Stimulated activated naive B cell treated with anti-CD40 and anti-IgM and Interleukin-4, amounts not matched to agents 10 μg/mL and 1 μg/mL and 100 μg/mL, for 72 hours (primary cell): Measurements from ENCODE around the gene KANSL1.
"Not testable (repeated sequence)": the region's sequence is repeated elsewhere in the genome, so short reads cannot be mapped to it uniquely, and the experiment has no call there.

Experiments used
- ATAC-seq, 2 donors: fragments of 150-1000 bp; cut with Tn5 transposase; replicated peaks; 2 replicates each; pipeline ENCODE4 v1.10.0; 2021; ENCODE audit warnings: moderate library complexity in 1 of 2
- DNase-seq: peaks from one replicate; pipeline ENCODE4 v3.0.0; 2021
- H3K27ac Mint-ChIP-seq: one replicate; pipeline ENCODE4 v1.8.0; 2022; ENCODE audit warnings: mild to moderate bottlenecking, mixed read lengths
- H3K27me3 Mint-ChIP-seq, 2 donors: one replicate each; pipeline ENCODE4 v1.8.0; 2022; ENCODE audit warnings: mixed read lengths in 2 of 2
- H3K36me3 Mint-ChIP-seq, 2 donors: one replicate each; pipeline ENCODE4 v1.8.0; 2022; ENCODE audit warnings: mixed read lengths in 2 of 2, mild to moderate bottlenecking in 1 of 2
- H3K4me1 Mint-ChIP-seq, 2 donors: one replicate each; pipeline ENCODE4 v1.8.0; 2022; ENCODE audit warnings: mixed read lengths in 2 of 2, mild to moderate bottlenecking in 1 of 2
- H3K4me3 Mint-ChIP-seq, 2 donors: one replicate each; pipeline ENCODE4 v1.8.0; 2022; ENCODE audit warnings: mild to moderate bottlenecking in 2 of 2, mixed read lengths in 2 of 2, moderate library complexity in 1 of 2
- H3K9me3 Mint-ChIP-seq, 2 donors: one replicate each; pipeline ENCODE4 v1.8.0; 2022; ENCODE audit warnings: mixed read lengths in 2 of 2, mild to moderate bottlenecking in 1 of 2

Gene KANSL1

GRCh38 chr17:46195939-46196716 lies 2.9 kb upstream of the KANSL1 start:
- H3K4me3 Mint-ChIP-seq = no peak overlapping the region
- H3K27ac Mint-ChIP-seq = no peak overlapping the region
- no peak for ATAC-seq
- DNase-seq = no peak
- H3K9me3 Mint-ChIP-seq = no peaks in the 10 kb centered on the region
- peaks cover 8 to 19% of the 10 kb centered on the region in 2 donors for H3K36me3 Mint-ChIP-seq
- H3K4me1 Mint-ChIP-seq = peaks cover 13 to 31% of the 10 kb centered on the region in 2 donors
- no peaks in the 10 kb centered on the region for H3K27me3 Mint-ChIP-seq

- H3K9me3 Mint-ChIP-seq = no peaks in the 10 kb centered on the region
- H3K27me3 Mint-ChIP-seq = no peaks in the 10 kb centered on the region
- peaks cover 16 to 36% of the 10 kb centered on the region in 2 donors for H3K4me1 Mint-ChIP-seq
- H3K27ac Mint-ChIP-seq = peak overlapping the region; percentile 67
- H3K36me3 Mint-ChIP-seq = peaks cover 8 to 22% of the 10 kb centered on the region in 2 donors
- DNase-seq (no peak), ATAC-seq (no peak)
- peak overlapping the region in 1 of 2 donors; percentile 13 for H3K4me3 Mint-ChIP-seq
These were observed 2.1 kb upstream of the KANSL1 start for GRCh38 chr17:46195217-46195855.

DNA sequence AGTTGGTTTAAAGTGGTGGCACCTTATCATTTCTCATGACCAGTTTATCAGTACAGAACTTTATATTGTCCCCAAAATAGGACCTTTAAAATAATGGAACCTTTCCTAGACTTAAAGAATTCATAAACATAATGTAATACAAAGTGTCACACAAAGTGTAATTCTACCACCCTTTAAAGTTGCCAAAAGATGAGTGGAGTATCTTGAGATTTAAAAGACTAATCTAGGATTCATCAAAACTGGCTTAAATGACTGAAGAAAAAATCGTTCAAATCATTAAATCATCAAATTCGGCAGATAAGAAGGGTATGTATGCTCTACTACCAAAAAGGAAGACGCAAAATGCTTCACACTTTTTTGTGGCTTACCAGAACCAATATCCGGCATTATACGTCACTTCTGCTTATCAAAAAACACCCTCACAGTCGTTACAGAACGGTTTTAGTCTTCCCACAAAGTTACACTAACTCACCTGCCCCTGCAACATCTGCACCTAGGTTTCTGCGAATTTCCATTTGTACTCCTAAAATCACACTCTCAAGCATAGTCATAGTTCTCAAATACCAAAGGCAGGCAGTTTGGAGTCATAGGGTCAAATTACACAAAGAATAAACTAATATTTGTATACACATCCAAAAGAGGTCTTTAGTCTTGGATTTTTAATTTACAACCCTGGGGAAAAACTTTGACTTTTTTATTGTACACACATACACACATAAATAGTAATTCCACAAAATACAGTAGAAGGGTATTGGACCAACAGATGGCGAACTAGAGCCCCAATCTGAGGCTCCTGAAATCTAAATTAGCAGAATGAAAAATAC lies 1.4 kb upstream of the KANSL1 start:
- H3K4me1 Mint-ChIP-seq = peaks cover 22 to 43% of the 10 kb centered on the region in 2 donors
- ATAC-seq (peak; percentile 19 to 28), DNase-seq (peak; percentile 31)
- H3K9me3 Mint-ChIP-seq = no peaks in the 10 kb centered on the region
- H3K36me3 Mint-ChIP-seq = peaks cover 9 to 29% of the 10 kb centered on the region in 2 donors
- no peaks in the 10 kb centered on the region for H3K27me3 Mint-ChIP-seq
- H3K27ac Mint-ChIP-seq = peak overlapping the region; percentile 96
- peak overlapping the region; percentile 89 for H3K4me3 Mint-ChIP-seq

GRCh38 chr17:46193626-46194392 lies 580 bp upstream of the KANSL1 start:
- no peaks in the 10 kb centered on the region for H3K27me3 Mint-ChIP-seq
- no peaks in the 10 kb centered on the region for H3K9me3 Mint-ChIP-seq
- H3K4me1 Mint-ChIP-seq = peaks cover 26 to 44% of the 10 kb centered on the region in 2 donors
- H3K4me3 Mint-ChIP-seq = peak overlapping the region; percentile 89
- H3K36me3 Mint-ChIP-seq = peaks cover 9 to 29% of the 10 kb centered on the region in 2 donors
- peak; percentile 96 for DNase-seq
- ATAC-seq = peak; percentile 89 to 90
- peak overlapping the region; percentile 96 for H3K27ac Mint-ChIP-seq

GRCh38 chr17:46192439-46193150 lies 634 bp downstream of the KANSL1 start:
- Mint-ChIP-seq H3K4me3 (peak overlapping the region; percentile 96), H3K36me3 (peaks cover 9 to 33% of the 10 kb centered on the region in 2 donors)

DNA sequence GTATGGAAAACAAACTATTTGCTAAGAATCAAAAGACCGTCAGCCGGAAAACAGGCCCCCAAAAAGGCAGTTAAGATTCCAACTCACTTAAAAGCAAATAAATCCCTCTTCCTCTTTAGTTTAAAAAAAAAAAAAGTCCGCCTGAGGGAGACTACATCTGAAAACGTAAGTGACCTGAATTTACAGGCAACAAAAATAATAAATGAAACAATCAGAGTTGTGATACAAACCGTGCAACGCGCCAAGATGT lies 1.1 kb downstream of the KANSL1 start:
- H3K27me3 Mint-ChIP-seq = no peaks in the 10 kb centered on the region
- ATAC-seq (no peak), DNase-seq (no peak)
- H3K27ac Mint-ChIP-seq = peak overlapping the region; percentile 98
- peaks cover 7 to 31% of the 10 kb centered on the region in 2 donors for H3K36me3 Mint-ChIP-seq
- no peaks in the 10 kb centered on the region for H3K9me3 Mint-ChIP-seq
- peaks cover 29 to 52% of the 10 kb centered on the region in 2 donors for H3K4me1 Mint-ChIP-seq
- peak overlapping the region; percentile 96 for H3K4me3 Mint-ChIP-seq

More at GRCh38 chr17:46192439-46193150, 634 bp downstream of the KANSL1 start:
- ATAC-seq (peak; percentile 27 to 36), DNase-seq (peak; percentile 62)
- Mint-ChIP-seq H3K27ac (peak overlapping the region; percentile 98), H3K4me1 (peaks cover 29 to 54% of the 10 kb centered on the region in 2 donors), H3K9me3 (no peaks in the 10 kb centered on the region), H3K27me3 (no peaks in the 10 kb centered on the region)

GRCh38 chr17:46191322-46192188 lies 1.7 kb downstream of the KANSL1 start:
- Mint-ChIP-seq H3K36me3 (peaks cover 6 to 29% of the 10 kb centered on the region in 2 donors), H3K4me1 (peaks cover 28 to 54% of the 10 kb centered on the region in 2 donors), H3K27ac (peak overlapping the region; percentile 98), H3K4me3 (peak overlapping the region; percentile 96), H3K9me3 (no peaks in the 10 kb centered on the region), H3K27me3 (no peaks in the 10 kb centered on the region)
- DNase-seq = no peak
- no peak for ATAC-seq

DNA sequence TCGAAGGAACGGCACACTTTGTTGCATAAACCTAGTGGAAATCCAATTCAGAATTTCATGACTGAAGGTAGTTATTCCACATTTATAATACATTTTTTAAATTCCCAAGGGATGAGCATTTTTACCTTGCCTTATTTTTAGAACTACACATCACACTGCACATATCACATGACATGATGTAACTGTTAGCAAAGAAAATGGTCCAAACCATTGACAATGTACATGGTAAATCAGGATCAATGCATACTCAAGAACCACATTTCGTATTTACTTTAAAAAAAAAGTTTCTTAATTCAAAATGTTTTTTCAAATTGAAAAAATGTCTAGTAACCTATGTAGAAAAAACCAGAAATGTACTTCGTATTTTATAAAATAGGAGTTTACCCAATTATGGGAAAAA lies 2.5 kb downstream of the KANSL1 start:
- Mint-ChIP-seq H3K36me3 (peaks cover 6 to 29% of the 10 kb centered on the region in 2 donors), H3K4me1 (peaks cover 30 to 55% of the 10 kb centered on the region in 2 donors), H3K9me3 (no peaks in the 10 kb centered on the region), H3K27me3 (no peaks in the 10 kb centered on the region), H3K27ac (no peak overlapping the region), H3K4me3 (peak overlapping the region; percentile 68 to 76)
- DNase-seq (no peak), ATAC-seq (no peak)

DNA sequence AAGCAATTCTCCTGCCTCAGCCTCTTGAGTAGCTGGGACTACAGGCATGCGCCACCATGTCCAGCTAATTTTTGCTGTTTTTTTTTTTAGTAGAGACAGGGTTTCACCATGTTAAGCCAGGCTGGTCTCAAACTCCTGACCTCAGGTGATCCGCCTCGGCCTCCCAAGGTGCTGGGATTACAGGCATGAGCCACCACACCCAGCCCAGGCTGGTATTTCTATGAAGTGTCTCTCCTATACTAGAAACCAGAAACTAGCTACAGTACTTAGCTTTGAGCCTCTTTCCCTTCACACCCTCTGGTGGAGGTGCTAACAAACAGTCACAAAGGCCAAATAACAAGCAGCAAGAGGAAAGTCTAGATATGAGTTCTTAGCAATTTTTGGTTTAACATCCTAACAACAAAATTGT lies 6.4 kb downstream of the KANSL1 start:
- not testable (repeated sequence) for DNase-seq, H3K27me3 Mint-ChIP-seq, H3K4me3 Mint-ChIP-seq, H3K27ac Mint-ChIP-seq, H3K9me3 Mint-ChIP-seq
- H3K4me1 Mint-ChIP-seq = peaks cover 49 to 78% of the 10 kb centered on the region in 2 donors
- peak; percentile 56 to 60 for ATAC-seq
- peaks cover 7 to 30% of the 10 kb centered on the region in 2 donors for H3K36me3 Mint-ChIP-seq

DNA sequence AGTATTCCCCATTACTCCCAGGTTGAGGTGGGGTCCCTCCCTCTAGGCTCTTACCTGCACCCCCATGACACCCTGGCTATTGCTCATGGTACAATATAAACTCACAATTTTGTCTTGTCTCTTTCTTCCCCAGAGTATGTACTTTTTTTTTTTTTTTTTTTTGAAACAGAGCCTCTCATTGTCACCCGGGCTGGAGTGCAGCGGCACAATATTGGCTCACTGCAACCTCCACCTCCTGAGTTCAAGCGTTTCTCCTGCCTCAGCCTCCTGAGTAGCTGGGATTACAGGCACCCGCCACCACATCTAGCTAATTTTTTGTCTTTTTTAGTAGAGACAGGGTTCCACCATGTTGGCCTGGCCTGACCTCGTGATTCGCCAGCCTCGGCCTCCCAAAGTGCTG lies 8.5 kb downstream of the KANSL1 start:
- no peak for ATAC-seq
- Mint-ChIP-seq H3K4me1 (peaks cover 49 to 81% of the 10 kb centered on the region in 2 donors), H3K27ac (peak overlapping the region; percentile 2), H3K36me3 (peaks cover 2 to 19% of the 10 kb centered on the region in 2 donors), H3K9me3 (no peaks in the 10 kb centered on the region), H3K4me3 (no peak overlapping the region), H3K27me3 (no peaks in the 10 kb centered on the region)
- DNase-seq = no peak

- ATAC-seq, H3K9me3 Mint-ChIP-seq, H3K4me3 Mint-ChIP-seq, H3K27me3 Mint-ChIP-seq, DNase-seq, H3K27ac Mint-ChIP-seq: not testable (repeated sequence)
- H3K4me1 Mint-ChIP-seq = peaks cover 58 to 89% of the 10 kb centered on the region in 2 donors
- H3K36me3 Mint-ChIP-seq = peaks cover 2 to 24% of the 10 kb centered on the region in 2 donors
These were observed 9.8 kb downstream of the KANSL1 start for GRCh38 chr17:46183383-46183782.

DNA sequence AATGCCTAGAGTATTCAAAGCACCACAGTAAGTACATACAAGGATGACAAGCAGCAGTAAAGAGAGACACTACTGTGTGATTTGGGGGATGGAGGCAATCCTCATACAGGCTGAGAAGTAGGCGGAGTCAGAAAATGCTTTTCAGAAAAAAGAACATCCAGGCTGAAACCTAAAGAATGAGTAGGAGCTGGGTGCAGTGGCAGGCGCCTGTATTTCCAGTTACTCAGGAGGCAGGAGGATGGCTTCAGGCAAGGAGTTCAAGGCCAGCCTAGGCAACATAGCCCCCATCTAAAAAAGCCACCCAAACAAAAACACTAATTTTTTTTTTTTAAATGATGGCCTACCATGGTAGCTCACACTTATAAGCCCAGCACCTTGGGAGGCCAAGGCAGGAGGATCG lies 10.3 kb downstream of the KANSL1 start:
- ATAC-seq = no peak
- H3K27me3 Mint-ChIP-seq = no peaks in the 10 kb centered on the region
- H3K9me3 Mint-ChIP-seq = no peaks in the 10 kb centered on the region
- H3K4me3 Mint-ChIP-seq = no peak overlapping the region
- peaks cover 3 to 22% of the 10 kb centered on the region in 2 donors for H3K36me3 Mint-ChIP-seq
- no peak for DNase-seq
- no peak overlapping the region for H3K27ac Mint-ChIP-seq
- H3K4me1 Mint-ChIP-seq = peaks cover 57 to 89% of the 10 kb centered on the region in 2 donors
